ENCODE results near the gene GNB1. TPM values are rescaled to one million over a fixed set of nuclear protein-coding genes. Genes with fewer than 3 reads are reported as not detected.
"Not testable (repeated sequence)": the region's sequence is repeated elsewhere in the genome, so short reads cannot be mapped to it uniquely, and the experiment has no call there.

The GNB1 gene
- total and polyA plus RNA-seq, 9 of the 15 experiments (the other 6 are each of a cell fraction or from before 2014, with no cell fraction given): 34.3 to 388 (median 114) TPM

GRCh38 chr1:1857096-1857703 lies 33.7 kb downstream of the GNB1 start:
- TF ChIP-seq ZNF507 (tag; conservative IDR thresholded peaks at IDR 0.05) (no peak), MTA1 (IDR thresholded peaks at IDR 0.05; ENCODE audit: borderline replicate concordance) (no peak), HDAC1 (IDR thresholded peaks at IDR 0.05) (no peak), PRMT5 (CRISPR knock-in tag; IDR thresholded peaks at IDR 0.05) (no peak), TFAM (CRISPR knock-in tag; conservative IDR thresholded peaks at IDR 0.05) (no peak), CHD1 (IDR thresholded peaks at IDR 0.05; ENCODE audit: low read length) (no peak), RBFOX2 (IDR thresholded peaks at IDR 0.05; ENCODE audit: low read depth, low read length) (no peak), RBM25 (IDR thresholded peaks at IDR 0.05; ENCODE audit: low read depth, low read length, severe bottlenecking) (no peak)
- TF ChIP-seq, protein P1, sequence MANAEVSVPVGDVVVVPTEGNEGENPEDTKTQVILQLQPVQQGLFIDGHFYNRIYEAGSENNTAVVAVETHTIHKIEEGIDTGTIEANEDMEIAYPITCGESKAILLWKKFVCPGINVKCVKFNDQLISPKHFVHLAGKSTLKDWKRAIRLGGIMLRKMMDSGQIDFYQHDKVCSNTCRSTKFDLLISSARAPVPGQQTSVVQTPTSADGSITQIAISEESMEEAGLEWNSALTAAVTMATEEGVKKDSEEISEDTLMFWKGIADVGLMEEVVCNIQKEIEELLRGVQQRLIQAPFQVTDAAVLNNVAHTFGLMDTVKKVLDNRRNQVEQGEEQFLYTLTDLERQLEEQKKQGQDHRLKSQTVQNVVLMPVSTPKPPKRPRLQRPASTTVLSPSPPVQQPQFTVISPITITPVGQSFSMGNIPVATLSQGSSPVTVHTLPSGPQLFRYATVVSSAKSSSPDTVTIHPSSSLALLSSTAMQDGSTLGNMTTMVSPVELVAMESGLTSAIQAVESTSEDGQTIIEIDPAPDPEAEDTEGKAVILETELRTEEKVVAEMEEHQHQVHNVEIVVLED (CRISPR knock-in tag; IDR thresholded peaks at IDR 0.05): no peak
- in situ Hi-C loops (cut with MboI): no loop called here
- FAIRE-seq: no peak
- Histone ChIP-seq H4K20me1 (replicated peaks; ENCODE audit: control insufficient read depth, insufficient read depth, low read length) (peaks cover 33% of the 10 kb centered on the region), H3K27me3 (ENCODE audit: control insufficient read depth in 2 of 2, insufficient read depth in 2 of 2, low read length in 2 of 2) (no peaks in the 10 kb centered on the region), H3K9ac (ENCODE audit: insufficient read depth in 1 of 2, low read depth in 2 of 2, low read length in 2 of 2) (no peak overlapping the region), H3K4me2 (ENCODE audit: insufficient read depth, low read length) (no peak overlapping the region), H3K4me3 (no peak overlapping the region), H3K4me1 (replicated peaks in 1 of 2; ENCODE audit: control insufficient read depth in 2 of 2, insufficient read depth in 2 of 2, low read length in 2 of 2) (peaks cover 22 to 24% of the 10 kb centered on the region in 2 experiments; a peak in 4 of 5 replicates), H3K9me1 (ENCODE audit: control insufficient read depth, insufficient read depth, low read length) (peaks cover 6% of the 10 kb centered on the region), H2AFZ (ENCODE audit: low read depth, low read length) (no peak overlapping the region), H3K9me3 (replicated peaks; ENCODE audit: control insufficient read depth, insufficient read depth, low read depth, low read length) (no peaks in the 10 kb centered on the region), H3K36me3 (ENCODE audit: control insufficient read depth, insufficient read depth, low read length) (peaks cover 30% of the 10 kb centered on the region), H3K79me2 (ENCODE audit: control insufficient read depth, insufficient read depth, low read length) (peaks cover 96% of the 10 kb centered on the region), H3K27ac (ENCODE audit: extremely low read depth, low read depth, low read length) (no peak overlapping the region)
- ChIA-PET POLR2A (interaction anchor here (0.5 to 1.2 kb wide), 2 partner anchors 11 to 21 kb away, joined by 3 read pairs; no protein-coding TSS in a partner anchor), CTCF (ENCODE audit: low intra/inter-chr PET ratio) (no interaction called here)
- DNase-seq (ENCODE audit: extremely low read depth in 1 of 4, low spot score in 3 of 4): no peak
- 70% methylated on average over 4 of the region's 4 CpGs for WGBS (ENCODE audit: insufficient coverage, low coverage, missing lambda C conversion rate)
- ATAC-seq: no peak
- intact Hi-C loops (cut with micrococcal nuclease): no loop called here
- BruUV-seq (replicated peaks): no TSS peak

- H3K36me3 ChIP-seq (ENCODE audit: control insufficient read depth, insufficient read depth, low read length): peaks cover 33% of the 10 kb centered on the region
- H3K9me1 ChIP-seq (ENCODE audit: control insufficient read depth, insufficient read depth, low read length); H3K27ac ChIP-seq (ENCODE audit: extremely low read depth, low read depth, low read length); H3K27me3 ChIP-seq (ENCODE audit: control insufficient read depth in 2 of 2, insufficient read depth in 2 of 2, low read length in 2 of 2); FAIRE-seq; intact Hi-C loops (cut with micrococcal nuclease); H2AFZ ChIP-seq (ENCODE audit: low read depth, low read length); H3K4me2 ChIP-seq (ENCODE audit: insufficient read depth, low read length); H3K9ac ChIP-seq (ENCODE audit: insufficient read depth in 1 of 2, low read depth in 2 of 2, low read length in 2 of 2); H3K4me3 ChIP-seq; H3K9me3 ChIP-seq (replicated peaks; ENCODE audit: control insufficient read depth, insufficient read depth, low read depth, low read length); in situ Hi-C loops (cut with MboI); DNase-seq (ENCODE audit: extremely low read depth in 1 of 4, low spot score in 3 of 4); ATAC-seq; BruUV-seq (replicated peaks): not testable (repeated sequence)
- ChIA-PET CTCF (ENCODE audit: low intra/inter-chr PET ratio) (interaction anchor here (0.7 kb wide), 2 partner anchors 75 to 556 kb away, joined by 3 read pairs; no protein-coding TSS in a partner anchor), POLR2A (interaction anchor here (0.6 to 1.5 kb wide), 4 partner anchors 10 to 85 kb away, joined by 3 read pairs; no protein-coding TSS in a partner anchor)
- WGBS (ENCODE audit: insufficient coverage, low coverage, missing lambda C conversion rate): 81% methylated on average over 6 of the region's 6 CpGs
- H3K4me1 ChIP-seq (replicated peaks in 1 of 2; ENCODE audit: control insufficient read depth in 2 of 2, insufficient read depth in 2 of 2, low read length in 2 of 2): peaks cover 18 to 24% of the 10 kb centered on the region in 2 experiments; a peak in 4 of 5 replicates
- peaks cover 33% of the 10 kb centered on the region for H4K20me1 ChIP-seq (replicated peaks; ENCODE audit: control insufficient read depth, insufficient read depth, low read length)
- H3K79me2 ChIP-seq (ENCODE audit: control insufficient read depth, insufficient read depth, low read length): peaks cover 88% of the 10 kb centered on the region
Measured at GRCh38 chr1:1856161-1856560, 34.7 kb downstream of the GNB1 start.
